Bladder microvascular endothelial cell (primary cell): Measurements from ENCODE around the gene LCK. TPM values are rescaled to one million over a fixed set of nuclear protein-coding genes. Genes with fewer than 3 reads are reported as not detected.

ENCODE experiments used
- total RNA-seq: library from RNA; depleted of rRNA; stranded (reverse); fragments of >200 nt; gene quantifications from 2 replicates; pipeline ENCODE4 v1.2.3, GENCODE V29; 2014

Gene LCK
- 0.16 TPM in 1 of 2 replicates, not detected in the other for total RNA-seq

GRCh38 chr1:32250893-32251716 lies at the start of gene LCK:
Gene LCK, plus strand, starts transcription at chr1:32251265. Its CDS starts 23,065 bp downstream, at chr1:32274330.

GRCh38 chr1:32205401-32206370 lies 45.4 kb upstream of the LCK start, which contains the start of gene IQCC:
Gene IQCC, plus strand, starts transcription at chr1:32205671. Its CDS starts 11 bp downstream, at chr1:32205682.

GRCh38 chr1:32208891-32209328 lies 42.2 kb upstream of the LCK start, which contains the start of gene DCDC2B:
Gene DCDC2B, plus strand, starts transcription at chr1:32209089. Its CDS starts 5 bp downstream, at chr1:32209094.

GRCh38 chr1:32221980-32222755 lies 28.9 kb upstream of the LCK start, which contains the start of the genes EIF3I and TMEM234:
Gene EIF3I, plus strand, starts transcription at chr1:32222407. Its CDS starts 35 bp downstream, at chr1:32222442.
Gene TMEM234, minus strand, starts transcription at chr1:32222353. Its CDS starts 31 bp downstream, at chr1:32222322.

GRCh38 chr1:32246888-32247273 lies 4.2 kb upstream of the LCK start, which contains the start of gene FAM167B:
Gene FAM167B, plus strand, starts transcription at chr1:32247222. Its CDS starts 200 bp downstream, at chr1:32247422.

GRCh38 chr1:32291708-32292538 lies 40.9 kb downstream of the LCK start, which contains the start of gene HDAC1:
Gene HDAC1, plus strand, starts transcription at chr1:32292083. Its CDS starts 87 bp downstream, at chr1:32292170.

Other genes starting within 250 kb of the LCK start
- gene KHDRBS1, start 237.4 kb upstream of the LCK start, total RNA-seq, result 50.5 and 93.7 TPM in 2 replicates
- gene TMEM39B, start 178.3 kb upstream of the LCK start, total RNA-seq, result 9.2 and 13.5 TPM in 2 replicates
- 18.9 and 39.8 TPM in 2 replicates for gene KPNA6, start 143.2 kb upstream of the LCK start, total RNA-seq
- gene TXLNA, start 71.6 kb upstream of the LCK start, total RNA-seq, result 54.2 and 71.9 TPM in 2 replicates
- gene CCDC28B, start 50.7 kb upstream of the LCK start, total RNA-seq, result 13.9 and 16.3 TPM in 2 replicates
- 1.1 and 1.8 TPM in 2 replicates for gene IQCC, start 45.6 kb upstream of the LCK start, total RNA-seq
- not detected in 2 replicates for gene DCDC2B, start 42.2 kb upstream of the LCK start, total RNA-seq
- 10.7 and 13.8 TPM in 2 replicates for gene TMEM234, start 28.9 kb upstream of the LCK start, total RNA-seq
- gene EIF3I, start 28.9 kb upstream of the LCK start, total RNA-seq, result 260 and 269 TPM in 2 replicates
- gene FAM167B, start 4.0 kb upstream of the LCK start, total RNA-seq, result 7.8 and 23.5 TPM in 2 replicates
- 175 and 184 TPM in 2 replicates for gene HDAC1, start 40.8 kb downstream of the LCK start, total RNA-seq
- gene MARCKSL1, start 85.0 kb downstream of the LCK start, total RNA-seq, result 63.9 and 129 TPM in 2 replicates
- 0.65 and 1.4 TPM in 2 replicates for gene FAM229A, start 111.2 kb downstream of the LCK start, total RNA-seq
- 0.13 TPM in 1 of 2 replicates, not detected in the other for gene TSSK3, start 111.3 kb downstream of the LCK start, total RNA-seq
- gene BSDC1, start 143.2 kb downstream of the LCK start, total RNA-seq, result 40.8 and 65.2 TPM in 2 replicates
- gene ZBTB8B, start 213.8 kb downstream of the LCK start, total RNA-seq, result 0.06 TPM in 1 of 2 replicates, not detected in the other